Left ventricle myocardium inferior (tissue), 1 donor: Measurements from ENCODE around the gene ELF1. TPM values are rescaled to one million over a fixed set of nuclear protein-coding genes. Genes with fewer than 3 reads are reported as not detected.

Experiments
- DNase-seq: peaks from one replicate; pipeline ENCODE4 v3.0.0-alpha.2; 2020
- H3K27ac ChIP-seq: fragments of 200-600 bp; replicated peaks from 2 replicates; pipeline ENCODE4 v1.8.0; 2021
- H3K27me3 ChIP-seq: fragments of 200-600 bp; 2 replicates; pipeline ENCODE4 v1.8.0; 2021; ENCODE audit warnings: low read depth
- H3K36me3 ChIP-seq: fragments of 200-600 bp; 2 replicates; pipeline ENCODE4 v1.8.0; 2021
- H3K4me1 ChIP-seq: fragments of 200-600 bp; 2 replicates; pipeline ENCODE4 v1.8.0; 2021
- H3K4me3 ChIP-seq: fragments of 200-600 bp; 2 replicates; pipeline ENCODE4 v1.8.0; 2021; ENCODE audit warnings: mild to moderate bottlenecking, moderate library complexity
- H3K9me3 ChIP-seq: fragments of 200-600 bp; replicated peaks from 2 replicates; pipeline ENCODE4 v1.8.0; 2021
- intact Hi-C: fragments of 100-400 bp; cut with micrococcal nuclease; formaldehyde crosslinking; loops from one replicate; pipeline ENCODE4 v1.11.0; 2022
- total RNA-seq: library from RNA; stranded (reverse); fragmentation: NEBNext Ultra II Directional; extraction: Animal tissue kit (Norgen Biotek cat#: 25700); gene quantifications from one replicate; pipeline ENCODE4 v1.2.1, GENCODE V29; 2021
- TF ChIP-seq, protein P1 (sequence below): fragments of 200-600 bp; IDR thresholded peaks from 2 replicates; pipeline ENCODE4 v1.8.0; 2021; ENCODE audit warnings: antibody characterized with exemption, mild to moderate bottlenecking, borderline replicate concordance
- donor health status: DM: no; HTN: yes; CAD: no; lungs with severe emphysema.

ELF1 gene
- total RNA-seq, 1 donor from 2014 or later: 31.1 TPM

DNA sequence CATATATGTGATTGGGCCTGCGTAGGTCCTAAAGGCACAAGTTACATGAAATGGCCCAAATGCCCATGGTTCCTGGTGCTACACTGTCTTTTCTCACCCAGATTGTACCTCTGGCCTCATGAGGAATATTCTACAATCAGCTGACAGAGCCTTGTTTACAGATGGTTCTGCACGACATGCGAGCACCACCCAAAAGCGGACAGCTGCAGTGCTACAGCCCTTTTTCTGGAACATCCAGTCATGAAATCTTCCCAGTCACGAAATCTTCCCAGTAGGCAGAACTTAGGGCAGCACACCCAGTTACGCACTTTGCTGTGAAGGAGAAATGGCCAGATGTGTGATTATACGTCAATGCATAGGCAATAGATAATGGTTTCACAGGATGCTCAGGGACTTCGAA lies 7.7 kb upstream of the ELF1 start:
- H3K27ac ChIP-seq: no peak overlapping the region
- H3K36me3 ChIP-seq: no peaks in the 10 kb centered on the region

DNA sequence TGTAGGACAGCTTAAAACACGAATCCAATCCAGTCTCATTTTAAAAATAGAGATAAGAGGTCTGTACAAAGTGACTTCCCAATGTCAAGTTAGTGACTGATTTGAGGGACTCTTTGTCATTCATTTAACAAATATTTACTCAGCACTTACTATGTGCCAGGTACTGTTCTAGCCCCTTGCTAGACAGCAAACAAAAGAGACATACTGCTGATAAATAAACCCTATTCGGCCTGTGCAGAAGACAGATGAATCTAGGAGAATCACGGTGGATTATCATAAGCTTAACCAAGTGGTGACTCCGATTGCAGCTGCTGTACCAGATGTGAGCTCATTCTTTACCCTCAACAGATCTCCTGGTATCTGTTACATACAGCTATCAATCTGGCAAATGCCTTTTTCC lies 6.4 kb upstream of the ELF1 start:
- Histone ChIP-seq H3K36me3 (no peaks in the 10 kb centered on the region), H3K9me3 (no peaks in the 10 kb centered on the region), H3K4me3 (no peak overlapping the region), H3K27me3 (no peaks in the 10 kb centered on the region), H3K4me1 (peaks cover 100% of the 10 kb centered on the region), H3K27ac (peak overlapping the region; percentile 27)
- intact Hi-C loops: no loop called here
- TF ChIP-seq, protein P1, sequence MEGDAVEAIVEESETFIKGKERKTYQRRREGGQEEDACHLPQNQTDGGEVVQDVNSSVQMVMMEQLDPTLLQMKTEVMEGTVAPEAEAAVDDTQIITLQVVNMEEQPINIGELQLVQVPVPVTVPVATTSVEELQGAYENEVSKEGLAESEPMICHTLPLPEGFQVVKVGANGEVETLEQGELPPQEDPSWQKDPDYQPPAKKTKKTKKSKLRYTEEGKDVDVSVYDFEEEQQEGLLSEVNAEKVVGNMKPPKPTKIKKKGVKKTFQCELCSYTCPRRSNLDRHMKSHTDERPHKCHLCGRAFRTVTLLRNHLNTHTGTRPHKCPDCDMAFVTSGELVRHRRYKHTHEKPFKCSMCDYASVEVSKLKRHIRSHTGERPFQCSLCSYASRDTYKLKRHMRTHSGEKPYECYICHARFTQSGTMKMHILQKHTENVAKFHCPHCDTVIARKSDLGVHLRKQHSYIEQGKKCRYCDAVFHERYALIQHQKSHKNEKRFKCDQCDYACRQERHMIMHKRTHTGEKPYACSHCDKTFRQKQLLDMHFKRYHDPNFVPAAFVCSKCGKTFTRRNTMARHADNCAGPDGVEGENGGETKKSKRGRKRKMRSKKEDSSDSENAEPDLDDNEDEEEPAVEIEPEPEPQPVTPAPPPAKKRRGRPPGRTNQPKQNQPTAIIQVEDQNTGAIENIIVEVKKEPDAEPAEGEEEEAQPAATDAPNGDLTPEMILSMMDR: no peak
- no peak for DNase-seq

More for the DNA sequence above, 7.7 kb upstream of the ELF1 start:
- Histone ChIP-seq H3K27me3 (no peaks in the 10 kb centered on the region), H3K4me3 (no peak overlapping the region), H3K4me1 (peaks cover 96% of the 10 kb centered on the region), H3K9me3 (no peaks in the 10 kb centered on the region)
- no peak for DNase-seq
- TF ChIP-seq, protein P1: no peak
- intact Hi-C loops: no loop called here

DNA sequence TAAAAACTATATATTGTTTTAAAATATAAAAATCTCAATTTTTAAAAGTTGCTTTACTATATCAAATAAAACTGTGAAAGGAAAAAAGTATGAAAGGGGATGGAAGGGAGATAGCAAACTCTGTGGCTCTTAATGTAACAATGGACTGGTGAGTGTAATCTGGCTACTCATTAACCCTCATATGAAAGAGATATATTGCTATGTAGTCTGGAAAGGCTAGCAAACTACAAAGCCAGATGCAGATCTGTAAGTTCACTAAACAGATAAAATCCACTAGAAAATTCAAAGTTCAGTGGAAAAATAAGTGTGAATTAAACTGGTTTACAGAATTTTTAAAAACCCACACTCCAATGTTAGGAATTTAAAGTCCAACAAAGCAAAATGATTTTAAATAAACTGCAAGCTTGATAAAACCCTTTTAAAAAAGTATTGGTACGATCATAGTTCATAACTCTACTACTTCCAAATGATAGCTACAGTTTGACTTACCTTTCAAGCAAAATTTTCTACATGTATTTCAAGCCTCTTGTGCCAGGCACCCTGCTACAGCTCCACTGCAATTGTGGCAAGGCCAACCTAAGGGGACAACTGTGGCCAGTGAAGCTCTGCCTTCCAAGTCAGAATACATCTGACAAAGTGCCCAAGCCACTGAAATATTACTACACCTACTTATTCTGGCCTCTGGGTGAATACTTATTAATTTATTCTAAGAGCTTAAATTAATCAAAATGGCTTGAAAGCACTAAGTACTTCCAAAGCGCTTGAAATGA lies 647 bp upstream of the ELF1 start:
- TF ChIP-seq, protein P1: no peak
- peak overlapping the region; percentile 73 for H3K27ac ChIP-seq
- H3K27me3 ChIP-seq: no peaks in the 10 kb centered on the region
- H3K36me3 ChIP-seq: no peaks in the 10 kb centered on the region
- H3K4me1 ChIP-seq: peaks cover 95% of the 10 kb centered on the region
- intact Hi-C loops: no loop called here
- H3K4me3 ChIP-seq: no peak overlapping the region
- DNase-seq: no peak
- H3K9me3 ChIP-seq: no peaks in the 10 kb centered on the region

DNA sequence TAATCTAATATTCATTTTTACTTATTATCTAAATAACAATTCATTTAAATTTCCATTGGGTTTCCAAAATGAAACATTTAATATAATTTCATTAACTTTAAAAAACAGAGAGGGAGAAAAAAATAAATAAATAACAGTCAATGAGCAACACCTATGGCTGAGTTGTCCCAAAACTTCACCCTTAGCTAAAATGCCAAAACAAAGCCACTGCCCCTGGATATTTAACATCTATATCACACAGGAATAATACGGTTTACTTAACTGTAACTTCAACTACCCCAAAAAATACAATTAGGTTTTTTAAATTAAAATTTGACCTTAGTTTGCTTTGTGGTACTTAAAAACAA lies 541 bp downstream of the ELF1 start:
- TF ChIP-seq, protein P1: no peak
- Histone ChIP-seq H3K36me3 (no peaks in the 10 kb centered on the region), H3K9me3 (no peaks in the 10 kb centered on the region), H3K4me3 (peak overlapping the region; percentile 39), H3K27me3 (no peaks in the 10 kb centered on the region), H3K4me1 (peaks cover 92% of the 10 kb centered on the region), H3K27ac (peak overlapping the region; percentile 73)
- intact Hi-C loops: no loop called here
- no peak for DNase-seq

DNA sequence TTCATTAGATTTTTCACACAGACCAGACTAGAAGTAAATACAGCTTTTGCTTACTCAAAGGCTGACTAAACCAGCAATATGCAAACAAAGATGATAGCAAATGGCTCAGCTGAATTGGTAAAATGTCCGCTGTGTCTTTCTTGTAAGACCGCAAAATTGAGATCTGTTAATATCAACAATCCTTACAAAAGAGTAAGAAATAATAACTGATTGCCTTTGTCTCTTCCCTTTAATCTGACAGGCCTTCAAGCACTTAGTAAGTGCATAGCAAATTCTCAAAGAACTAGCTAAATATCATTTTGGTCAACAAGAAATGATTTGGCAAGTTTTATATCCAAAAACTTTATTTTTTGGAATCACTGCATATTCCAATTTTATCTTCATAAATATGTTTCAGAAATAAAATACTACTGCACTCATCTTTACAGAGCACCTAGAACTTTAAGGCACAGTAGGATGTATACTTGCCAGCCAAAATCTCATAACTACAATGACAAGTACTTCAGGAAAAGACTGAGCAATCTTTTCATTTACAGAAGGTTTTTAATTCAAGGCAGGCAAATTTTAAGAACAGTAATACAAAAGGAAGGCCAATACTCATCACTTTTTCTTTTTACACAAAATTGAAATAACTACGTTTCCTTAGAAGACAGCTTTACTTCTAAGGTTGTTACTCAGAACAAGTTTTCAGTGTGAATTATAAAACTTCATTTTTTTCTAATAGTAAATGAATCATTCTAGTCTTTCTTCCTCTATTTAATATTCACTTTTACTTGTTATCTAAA lies 1.1 kb downstream of the ELF1 start:
- Histone ChIP-seq H3K9me3 (no peaks in the 10 kb centered on the region), H3K4me1 (peaks cover 86% of the 10 kb centered on the region), H3K27me3 (no peaks in the 10 kb centered on the region), H3K4me3 (peak overlapping the region; percentile 39), H3K27ac (peak overlapping the region; percentile 73), H3K36me3 (no peaks in the 10 kb centered on the region)
- TF ChIP-seq, protein P1: no peak
- DNase-seq: no peak
- intact Hi-C loops: no loop called here
